NOMO-1 treated with dmso at 0.1 percent for 144 hours (cell line): ENCODE results near the gene RAB11A.

Experiments used
- DNase-seq: peaks from one replicate; lab custom pipeline; 2025; ENCODE audit not compliant: unreplicated experiment; lab: John Stamatoyannopoulos, UW

Gene RAB11A

GRCh38 chr15:65916041-65916663, 46.9 kb downstream of the RAB11A start:
- no peak for DNase-seq

GRCh38 chr15:65916664-65917406, 47.5 kb downstream of the RAB11A start:
- no peak for DNase-seq

- DNase-seq, result no peak
Observed at GRCh38 chr15:65917407-65917756, 48.1 kb downstream of the RAB11A start.

GRCh38 chr15:65917936-65918335, 48.6 kb downstream of the RAB11A start:
- DNase-seq, result no peak

- DNase-seq, result no peak
Observed at GRCh38 chr15:65918357-65918920, 49.1 kb downstream of the RAB11A start.

- no peak for DNase-seq
Observed at GRCh38 chr15:65918945-65919344, 49.7 kb downstream of the RAB11A start.

- DNase-seq, result no peak
Observed at GRCh38 chr15:65919353-65919752, 50.1 kb downstream of the RAB11A start.

- no peak for DNase-seq
Observed at GRCh38 chr15:65920121-65920520, 50.8 kb downstream of the RAB11A start.

GRCh38 chr15:65920825-65921309, 51.6 kb downstream of the RAB11A start:
- no peak for DNase-seq

GRCh38 chr15:65921780-65922179, 52.5 kb downstream of the RAB11A start:
- no peak for DNase-seq

- DNase-seq, result no peak
Observed at GRCh38 chr15:65922621-65923020, 53.3 kb downstream of the RAB11A start.

GRCh38 chr15:65923264-65923663, 54.0 kb downstream of the RAB11A start:
- DNase-seq, result no peak

GRCh38 chr15:65924004-65924403, 54.7 kb downstream of the RAB11A start:
- DNase-seq, result no peak

- DNase-seq, result no peak
Observed at GRCh38 chr15:65925338-65925737, 56.0 kb downstream of the RAB11A start.

- DNase-seq, result no peak
Observed at GRCh38 chr15:65926459-65926858, 57.2 kb downstream of the RAB11A start.

- DNase-seq, result no peak
Observed at GRCh38 chr15:65926899-65927298, 57.6 kb downstream of the RAB11A start.

- DNase-seq, result no peak
Observed at GRCh38 chr15:65927545-65927944, 58.3 kb downstream of the RAB11A start.

- no peak for DNase-seq
Observed at GRCh38 chr15:65929573-65929972, 60.3 kb downstream of the RAB11A start.

GRCh38 chr15:65930134-65930533, 60.8 kb downstream of the RAB11A start:
- DNase-seq, result no peak

- DNase-seq, result no peak
Observed at GRCh38 chr15:65931221-65931620, 61.9 kb downstream of the RAB11A start.

- DNase-seq, result no peak
Observed at GRCh38 chr15:65935391-65935790, 66.1 kb downstream of the RAB11A start.

- no peak for DNase-seq
Observed at GRCh38 chr15:65936282-65936681, 67.0 kb downstream of the RAB11A start.
